Kidney (tissue), 14 donors: Measurements from ENCODE around the gene TAF6. TPM values are rescaled to one million over a fixed set of nuclear protein-coding genes. Genes with fewer than 3 reads are reported as not detected.

Experiments
- DNase-seq, 5 donors: peaks; one replicate each; pipeline ENCODE4 v3.0.0-alpha.2; 2013 to 2020
- FAIRE-seq: peaks from 2 replicates; lab custom pipeline; 2012; peaks lifted over from hg19 to GRCh38; lab: Jason Lieb, UNC
- H3K27ac ChIP-seq, 2 donors: one replicate each; pipeline ENCODE4 v1.7.0; 2013; ENCODE audit warnings: low read depth in 2 of 2, low read length in 2 of 2, inconsistent platforms in 1 of 2
- H3K27me3 ChIP-seq: one replicate; pipeline ENCODE4 v1.7.1; 2013; ENCODE audit warnings: low read length, inconsistent platforms; ENCODE audit not compliant: control insufficient read depth, insufficient read depth
- H3K36me3 ChIP-seq, 3 donors: one replicate each; pipeline versions ENCODE4 v1.7.0 to v1.7.1; 2013; ENCODE audit warnings: low read length in 3 of 3, control low read depth in 1 of 3, inconsistent platforms in 1 of 3; ENCODE audit not compliant: insufficient read depth in 3 of 3, control insufficient read depth in 2 of 3
- H3K4me1 ChIP-seq, 3 donors: one replicate each; pipeline versions ENCODE4 v1.7.0 to v1.7.1; 2013; ENCODE audit warnings: low read length in 3 of 3, inconsistent platforms in 1 of 3, low read depth in 1 of 3; ENCODE audit not compliant: control insufficient read depth in 2 of 3, insufficient read depth in 2 of 3
- H3K4me3 ChIP-seq, 3 donors: one replicate each; pipeline versions ENCODE4 v1.7.0 to v1.8.1; 2013; ENCODE audit warnings: low read length in 3 of 3, control low read depth in 1 of 3, inconsistent platforms in 1 of 3
- H3K9ac ChIP-seq, 3 donors: one replicate each; pipeline versions ENCODE4 v1.7.0 to v1.7.1; 2013; ENCODE audit warnings: low read length in 3 of 3, control low read depth in 1 of 3, inconsistent platforms in 1 of 3
- H3K9me3 ChIP-seq, 3 donors: one replicate each; pipeline versions ENCODE4 v1.7.0 to v1.7.1; 2013; ENCODE audit warnings: low read length in 3 of 3, control low read depth in 1 of 3, inconsistent platforms in 1 of 3; ENCODE audit not compliant: control insufficient read depth in 2 of 3, insufficient read depth in 1 of 3
- intact Hi-C: fragments of 100-400 bp; cut with DNase I; formaldehyde crosslinking; loops from one replicate; pipeline ENCODE4 v1.11.1; 2022
- polyA plus RNA-seq: library from polyadenylated mRNA; stranded (reverse); fragments of 350-450 nt; fragmentation: Illumina TruSeq; extraction: RNeasy Lipid Tissue Mini Kit (QIAGEN cat#74804); gene quantifications from one replicate; pipeline ENCODE4 v1.2.3, GENCODE V29; 2014; ENCODE audit warnings: low read depth, low replicate concordance; ENCODE audit not compliant: insufficient read depth
- total RNA-seq: library from RNA; stranded (reverse); fragmentation: NEBNext Ultra II Directional; extraction: Animal tissue kit (Norgen Biotek cat#: 25700); gene quantifications from one replicate; pipeline ENCODE4 v1.2.1, GENCODE V29; 2021
- TF ChIP-seq, protein P1 (sequence below): IDR thresholded peaks from 3 replicates; pipeline ENCODE4 v1.5.1; 2012; ENCODE audit warnings: mild to moderate bottlenecking, moderate library complexity, borderline replicate concordance; ENCODE audit not compliant: insufficient read depth; ENCODE audit errors: extremely low read depth
- donor health status: control.
- donor health status: control.
- donor health status: control.
- donor health status: control.
- donor health status: control.
- donor health status: DM: yes; HTN: yes; CAD: no.
- donor health status: Normal renal cell carcinoma (clear cell type).

The TAF6 gene
- total and polyA plus RNA-seq, 2 donors from 2014 or later: 41.3 to 62.7 TPM

DNA sequence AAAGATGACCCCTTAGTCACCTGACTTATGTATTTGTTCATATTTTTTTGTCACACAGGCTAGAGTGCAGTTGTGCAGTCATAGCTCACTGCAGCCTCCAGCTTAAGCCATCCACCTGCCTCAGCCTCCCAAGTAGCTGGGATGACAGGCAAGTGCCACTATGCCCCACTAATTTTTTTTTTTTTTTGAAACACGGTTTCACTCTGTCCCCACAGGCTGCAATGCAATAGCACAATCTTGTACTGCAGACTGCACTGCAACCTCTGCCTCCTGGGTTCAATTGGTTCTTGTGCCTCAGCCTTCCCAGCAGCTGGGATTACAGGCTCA lies 9.4 kb upstream of the TAF6 start:
- Histone ChIP-seq H3K36me3 (no peaks in the 10 kb centered on the region), H3K27ac (no peak overlapping the region), H3K4me1 (peaks cover 0 to 14% (median 8%) of the 10 kb centered on the region in 3 donors), H3K27me3 (no peaks in the 10 kb centered on the region), H3K4me3 (no peak overlapping the region), H3K9ac (no peak overlapping the region), H3K9me3 (no peaks in the 10 kb centered on the region)
- intact Hi-C loops: no loop called here
- TF ChIP-seq, protein P1, sequence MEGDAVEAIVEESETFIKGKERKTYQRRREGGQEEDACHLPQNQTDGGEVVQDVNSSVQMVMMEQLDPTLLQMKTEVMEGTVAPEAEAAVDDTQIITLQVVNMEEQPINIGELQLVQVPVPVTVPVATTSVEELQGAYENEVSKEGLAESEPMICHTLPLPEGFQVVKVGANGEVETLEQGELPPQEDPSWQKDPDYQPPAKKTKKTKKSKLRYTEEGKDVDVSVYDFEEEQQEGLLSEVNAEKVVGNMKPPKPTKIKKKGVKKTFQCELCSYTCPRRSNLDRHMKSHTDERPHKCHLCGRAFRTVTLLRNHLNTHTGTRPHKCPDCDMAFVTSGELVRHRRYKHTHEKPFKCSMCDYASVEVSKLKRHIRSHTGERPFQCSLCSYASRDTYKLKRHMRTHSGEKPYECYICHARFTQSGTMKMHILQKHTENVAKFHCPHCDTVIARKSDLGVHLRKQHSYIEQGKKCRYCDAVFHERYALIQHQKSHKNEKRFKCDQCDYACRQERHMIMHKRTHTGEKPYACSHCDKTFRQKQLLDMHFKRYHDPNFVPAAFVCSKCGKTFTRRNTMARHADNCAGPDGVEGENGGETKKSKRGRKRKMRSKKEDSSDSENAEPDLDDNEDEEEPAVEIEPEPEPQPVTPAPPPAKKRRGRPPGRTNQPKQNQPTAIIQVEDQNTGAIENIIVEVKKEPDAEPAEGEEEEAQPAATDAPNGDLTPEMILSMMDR: no peak
- FAIRE-seq: no peak
- DNase-seq: no peak

DNA sequence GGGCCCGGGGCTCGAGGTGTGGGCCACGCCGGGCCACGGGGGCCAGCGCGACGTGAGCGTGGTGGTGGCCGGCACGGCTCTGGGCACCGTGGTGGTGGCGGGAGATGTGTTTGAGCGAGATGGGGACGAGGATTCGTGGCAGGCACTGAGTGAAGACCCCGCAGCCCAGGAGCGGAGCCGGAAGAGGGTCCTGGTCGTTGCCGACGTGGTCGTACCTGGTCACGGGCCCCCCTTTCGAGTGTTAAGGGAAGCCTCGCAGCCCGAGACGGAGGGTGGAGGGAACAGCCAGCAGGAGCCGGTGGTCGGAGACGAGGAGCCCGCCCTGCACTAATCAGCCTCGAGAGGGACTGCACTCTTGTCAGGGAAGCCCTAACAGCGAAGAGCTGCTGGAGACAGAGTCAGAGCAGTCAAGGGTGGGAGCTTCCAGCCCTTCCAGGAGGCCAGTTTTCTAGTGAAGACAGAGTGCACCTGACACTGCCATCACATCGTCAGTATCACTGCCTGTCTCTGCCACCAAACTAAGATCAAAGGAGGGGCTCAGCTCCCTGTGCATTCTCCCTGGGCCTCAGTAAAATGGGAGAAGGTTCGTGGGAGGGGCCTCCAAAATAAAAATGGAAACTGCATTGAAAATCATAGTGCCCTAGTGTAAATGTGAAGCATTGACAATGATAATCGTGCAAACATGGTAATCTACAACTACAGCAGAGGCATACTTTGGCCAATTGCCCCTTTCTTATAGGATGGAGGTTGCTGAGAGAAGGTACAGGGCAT lies 8.9 kb upstream of the TAF6 start:
- Histone ChIP-seq H3K9me3 (no peaks in the 10 kb centered on the region), H3K9ac (peak overlapping the region in 2 of 3 donors; percentile 80 to 96), H3K27me3 (no peaks in the 10 kb centered on the region), H3K36me3 (no peaks in the 10 kb centered on the region), H3K27ac (no peak overlapping the region), H3K4me3 (peak overlapping the region; percentile 84 to 96 (median 91)), H3K4me1 (peaks cover 0 to 14% (median 8%) of the 10 kb centered on the region in 3 donors)
- DNase-seq: peak; percentile 37 to 80 (median 63)
- FAIRE-seq: no peak
- TF ChIP-seq, protein P1: no peak
- intact Hi-C loops: no loop called here

DNA sequence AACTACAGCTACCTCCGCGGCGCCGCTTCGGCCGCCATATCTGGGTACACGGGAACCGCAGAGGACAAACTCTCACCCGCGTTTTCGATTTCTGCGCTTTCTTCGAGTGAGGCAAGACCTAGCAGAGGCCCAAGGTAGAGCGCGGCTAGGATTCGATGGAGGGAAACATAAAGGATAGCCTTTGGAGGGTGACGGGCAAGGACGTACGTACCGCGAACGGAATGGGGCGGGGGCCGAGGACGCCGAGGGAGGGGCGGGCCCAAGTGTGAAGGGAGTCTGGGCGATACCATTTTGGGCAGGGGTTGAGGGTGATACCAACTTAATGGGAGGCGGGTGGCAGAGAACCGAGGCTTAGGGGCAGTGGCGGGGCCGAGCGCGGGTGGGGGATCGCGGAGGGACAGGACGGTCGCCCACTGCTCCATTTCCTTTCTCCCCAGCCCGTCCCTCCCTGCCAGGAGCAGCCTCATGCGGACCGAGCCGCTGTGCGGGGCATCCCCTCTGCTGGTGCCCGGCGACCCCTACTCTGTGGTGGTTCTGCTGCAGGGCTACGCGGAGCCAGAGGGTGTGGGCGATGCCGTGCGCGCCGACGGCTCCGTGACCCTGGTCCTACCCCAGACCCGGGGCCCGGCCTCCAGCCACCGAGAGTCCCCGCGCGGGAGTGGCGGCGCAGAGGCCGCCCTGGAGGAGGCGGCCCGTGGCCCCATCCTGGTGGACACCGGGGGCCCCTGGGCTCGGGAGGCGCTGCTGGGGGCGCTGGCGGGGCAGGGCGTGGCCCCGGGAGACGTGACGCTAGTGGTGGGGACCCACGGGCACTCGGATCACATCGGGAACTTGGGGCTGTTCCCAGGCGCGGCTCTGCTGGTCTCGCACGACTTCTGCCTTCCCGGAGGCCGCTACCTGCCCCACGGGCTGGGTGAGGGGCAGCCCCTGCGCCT lies 8.0 kb upstream of the TAF6 start, which contains the start of gene MBLAC1:
MBLAC1 (plus strand) TSS at position 37 of the 935 bp plus-strand sequence; CDS start at position 466, 429 bp downstream.
- FAIRE-seq (no peak), DNase-seq (peak; percentile 93 to 97 (median 96))
- peaks cover 0 to 14% (median 8%) of the 10 kb centered on the region in 3 donors for H3K4me1 ChIP-seq

More for the DNA sequence above, 8.0 kb upstream of the TAF6 start, which contains the start of gene MBLAC1:
- H3K27me3 ChIP-seq: no peaks in the 10 kb centered on the region
- peak within 1 kb of the TSS; percentile 84 to 96 (median 91) for H3K4me3 ChIP-seq
- H3K36me3 ChIP-seq: no peaks in the 10 kb centered on the region
- H3K9ac ChIP-seq: peak within 1 kb of the TSS; percentile 80 to 96 (median 88)
- intact Hi-C loops: no loop called here
- TF ChIP-seq, protein P1: no peak
- H3K27ac ChIP-seq: peak within 1 kb of the TSS; percentile 99 to 100
- H3K9me3 ChIP-seq: no peaks in the 10 kb centered on the region
